DND-41 (cell line): ENCODE data around the gene KLF13.

ENCODE experiments used
- ATAC-seq: fragments of 200-7000 bp; cut with Tn5 transposase; 3 replicates; pipeline ENCODE4 v1.9.1; 2021; ENCODE audit warnings: low read depth; ENCODE audit not compliant: insufficient read depth
- DNase-seq: peaks from one replicate; pipeline ENCODE4 v3.0.0-alpha.2; 2020
- H2AFZ ChIP-seq: 2 replicates; pipeline ENCODE4 v1.6.0; 2012; ENCODE audit warnings: low read depth, low read length
- H3K27ac ChIP-seq: 2 replicates; pipeline ENCODE4 v1.5.1; 2012; ENCODE audit warnings: low read length, inconsistent platforms
- H3K27me3 ChIP-seq: fragments of 200-600 bp; sonication (generic); 2 replicates; pipeline ENCODE4 v1.6.0; 2012; ENCODE audit warnings: low read length, mild to moderate bottlenecking, inconsistent platforms; ENCODE audit not compliant: insufficient read depth, poor library complexity
- H3K36me3 ChIP-seq: 2 replicates; pipeline ENCODE4 v1.5.1; 2012; ENCODE audit warnings: low read length, inconsistent platforms; ENCODE audit not compliant: insufficient read depth
- H3K4me1 ChIP-seq: 2 replicates; pipeline ENCODE4 v1.5.1; 2012; ENCODE audit warnings: mild to moderate bottlenecking, low read length; ENCODE audit not compliant: insufficient read depth
- H3K4me2 ChIP-seq: 2 replicates; pipeline ENCODE4 v1.6.0; 2012; ENCODE audit warnings: mild to moderate bottlenecking, moderate library complexity, low read length, inconsistent platforms; ENCODE audit not compliant: insufficient read depth
- H3K4me3 ChIP-seq, 2 experiments: fragments of 200-600 bp in 1 of 2; shearing (Covaris generic) in 1 of 2; 2 replicates each; pipeline ENCODE4 v1.5.1; 2012 to 2016; ENCODE audit warnings: inconsistent platforms in 2 of 2, low read length in 2 of 2, mild to moderate bottlenecking in 2 of 2, low read depth in 1 of 2, moderate library complexity in 1 of 2
- H3K79me2 ChIP-seq: 2 replicates; pipeline ENCODE4 v1.6.0; 2012; ENCODE audit warnings: low read length, inconsistent platforms; ENCODE audit not compliant: insufficient read depth
- H3K9ac ChIP-seq: 2 replicates; pipeline ENCODE4 v1.6.0; 2012; ENCODE audit warnings: low read depth, mild to moderate bottlenecking, inconsistent platforms, low read length, moderate library complexity
- H3K9me3 ChIP-seq: 2 replicates; pipeline ENCODE4 v1.5.1; 2012; ENCODE audit warnings: low read length, moderate library complexity, mild to moderate bottlenecking, inconsistent platforms; ENCODE audit not compliant: insufficient read depth, severe bottlenecking
- H4K20me1 ChIP-seq: 2 replicates; pipeline ENCODE4 v1.6.0; 2012; ENCODE audit warnings: low read length; ENCODE audit not compliant: insufficient read depth
- EZH2 ChIP-seq: IDR thresholded peaks from 3 replicates; pipeline ENCODE4 v1.6.1; 2012; ENCODE audit warnings: borderline replicate concordance, low read depth, mild to moderate bottlenecking, moderate library complexity, low read length, inconsistent platforms; ENCODE audit not compliant: severe bottlenecking
- TF ChIP-seq, protein P1 (sequence below): IDR thresholded peaks from 2 replicates; pipeline ENCODE4 v1.5.1; 2012; ENCODE audit warnings: borderline replicate concordance, low read length, moderate library complexity, mild to moderate bottlenecking; ENCODE audit not compliant: poor library complexity, severe bottlenecking; ENCODE audit errors: extremely low read depth

Gene KLF13

DNA sequence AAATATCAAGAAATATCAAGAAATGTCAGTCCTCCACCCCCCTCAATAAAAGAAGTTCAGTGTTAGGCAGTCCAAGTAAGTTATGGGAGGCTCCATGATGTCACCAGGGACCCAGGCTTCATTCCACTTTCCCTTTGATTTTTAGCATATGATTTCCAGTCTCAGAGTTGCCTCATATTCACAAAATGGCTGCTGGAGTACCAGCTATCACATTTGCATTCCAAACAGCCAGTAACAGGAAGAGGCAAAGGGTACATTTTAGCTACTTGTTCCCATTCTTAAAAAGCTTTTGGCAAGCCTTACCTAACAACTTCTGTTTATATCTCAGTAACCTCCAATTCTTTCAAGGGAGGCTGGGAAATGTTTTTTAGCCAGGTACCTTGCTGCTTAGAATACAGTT lies 13.4 kb upstream of the KLF13 start:
- Histone ChIP-seq H3K9ac (no peak overlapping the region), H2AFZ (no peak overlapping the region), H3K79me2 (no peaks in the 10 kb centered on the region), H3K36me3 (no peaks in the 10 kb centered on the region), H4K20me1 (no peaks in the 10 kb centered on the region), H3K27ac (no peak overlapping the region), H3K27me3 (no peaks in the 10 kb centered on the region), H3K4me1 (peaks cover 31% of the 10 kb centered on the region), H3K4me3 (no peak overlapping the region), H3K9me3 (peaks cover 8% of the 10 kb centered on the region), H3K4me2 (no peak overlapping the region)
- DNase-seq (no peak), ATAC-seq (no peak)
- no peak for TF ChIP-seq EZH2
- TF ChIP-seq, protein P1, sequence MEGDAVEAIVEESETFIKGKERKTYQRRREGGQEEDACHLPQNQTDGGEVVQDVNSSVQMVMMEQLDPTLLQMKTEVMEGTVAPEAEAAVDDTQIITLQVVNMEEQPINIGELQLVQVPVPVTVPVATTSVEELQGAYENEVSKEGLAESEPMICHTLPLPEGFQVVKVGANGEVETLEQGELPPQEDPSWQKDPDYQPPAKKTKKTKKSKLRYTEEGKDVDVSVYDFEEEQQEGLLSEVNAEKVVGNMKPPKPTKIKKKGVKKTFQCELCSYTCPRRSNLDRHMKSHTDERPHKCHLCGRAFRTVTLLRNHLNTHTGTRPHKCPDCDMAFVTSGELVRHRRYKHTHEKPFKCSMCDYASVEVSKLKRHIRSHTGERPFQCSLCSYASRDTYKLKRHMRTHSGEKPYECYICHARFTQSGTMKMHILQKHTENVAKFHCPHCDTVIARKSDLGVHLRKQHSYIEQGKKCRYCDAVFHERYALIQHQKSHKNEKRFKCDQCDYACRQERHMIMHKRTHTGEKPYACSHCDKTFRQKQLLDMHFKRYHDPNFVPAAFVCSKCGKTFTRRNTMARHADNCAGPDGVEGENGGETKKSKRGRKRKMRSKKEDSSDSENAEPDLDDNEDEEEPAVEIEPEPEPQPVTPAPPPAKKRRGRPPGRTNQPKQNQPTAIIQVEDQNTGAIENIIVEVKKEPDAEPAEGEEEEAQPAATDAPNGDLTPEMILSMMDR, result no peak

DNA sequence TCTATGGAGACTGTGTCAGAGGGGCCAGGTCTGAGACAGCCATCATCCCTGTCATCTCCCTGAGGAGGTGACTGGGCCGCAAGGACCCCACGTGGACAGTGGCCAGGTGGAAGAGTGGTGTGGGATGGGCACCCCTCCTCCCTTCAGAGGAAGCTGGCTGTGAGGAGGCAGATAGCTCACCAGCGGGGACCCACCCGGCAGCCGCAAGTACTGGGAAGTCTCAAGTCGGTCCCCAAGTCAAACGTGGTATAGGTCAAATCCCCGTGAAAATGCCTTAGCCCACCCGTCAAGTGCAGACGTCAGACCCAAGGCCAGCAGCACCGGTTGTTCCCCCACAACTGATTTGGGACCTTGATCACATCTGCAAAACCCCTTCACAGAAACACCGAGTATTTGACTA lies 12.3 kb upstream of the KLF13 start:
- Histone ChIP-seq H2AFZ (no peak overlapping the region), H3K79me2 (no peaks in the 10 kb centered on the region), H3K9ac (no peak overlapping the region), H3K4me1 (peaks cover 21% of the 10 kb centered on the region), H3K4me2 (no peak overlapping the region), H3K36me3 (no peaks in the 10 kb centered on the region), H3K27me3 (no peaks in the 10 kb centered on the region), H4K20me1 (no peaks in the 10 kb centered on the region), H3K4me3 (no peak overlapping the region), H3K27ac (no peak overlapping the region), H3K9me3 (peaks cover 8% of the 10 kb centered on the region)
- ATAC-seq, result no peak
- TF ChIP-seq, protein P1, result no peak
- TF ChIP-seq EZH2, result no peak
- no peak for DNase-seq

DNA sequence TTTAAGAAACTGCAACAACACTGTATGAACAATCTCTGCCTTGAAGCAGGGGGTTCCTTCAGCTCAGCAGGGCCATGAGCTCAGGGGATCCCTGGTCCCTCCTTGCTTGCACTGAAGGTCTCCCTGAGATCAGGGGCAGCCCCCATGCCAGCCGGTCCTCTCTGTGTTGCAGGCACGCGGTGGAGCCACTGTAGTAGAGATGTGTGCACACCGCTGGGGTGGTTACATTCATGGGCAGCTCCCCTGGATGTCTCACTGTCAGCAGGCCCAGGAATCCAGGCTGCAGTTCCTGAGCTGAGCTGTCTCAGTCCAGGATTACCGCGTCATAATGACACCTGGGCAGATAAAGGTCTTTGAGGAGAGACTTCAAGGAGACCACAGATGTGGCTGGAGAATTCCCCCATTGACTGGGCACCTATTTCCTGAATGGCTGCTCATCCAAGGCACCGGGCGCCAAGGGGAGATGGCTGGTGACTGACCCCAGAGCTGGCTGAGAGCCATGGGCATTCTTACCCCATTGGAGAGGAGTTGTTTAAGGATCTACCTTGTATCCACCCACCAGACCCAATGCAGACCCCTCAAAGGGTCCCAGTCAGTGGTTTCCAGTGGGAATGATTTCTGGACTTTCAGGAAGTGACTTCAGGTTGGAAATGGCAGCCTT lies 10.4 kb upstream of the KLF13 start:
- Histone ChIP-seq H3K4me3 (no peak overlapping the region), H2AFZ (no peak overlapping the region), H3K4me1 (peaks cover 24% of the 10 kb centered on the region), H4K20me1 (no peaks in the 10 kb centered on the region), H3K79me2 (no peaks in the 10 kb centered on the region), H3K27ac (no peak overlapping the region), H3K9ac (no peak overlapping the region), H3K36me3 (no peaks in the 10 kb centered on the region), H3K27me3 (no peaks in the 10 kb centered on the region), H3K4me2 (no peak overlapping the region), H3K9me3 (peaks cover 8% of the 10 kb centered on the region)
- DNase-seq (no peak), ATAC-seq (peak; percentile 15; the same call in 1 of the 3 replicates)
- TF ChIP-seq EZH2, result no peak
- TF ChIP-seq, protein P1, result no peak
